SK-MEL-5 (cell line): ENCODE data around the gene FBXL16. TPM values are rescaled to one million over a fixed set of nuclear protein-coding genes. Genes with fewer than 3 reads are reported as not detected.

Experiments used
- DNase-seq: peaks from one replicate; pipeline ENCODE4 v3.0.0-alpha.2; 2016; ENCODE audit warnings: low read depth, low spot score
- in situ Hi-C: cut with HindIII; loops from 2 replicates; pipeline ENCODE4 v1.10.0; 2016; ENCODE audit warnings: low sequenced_read_pairs, high pct_unique_total_duplicates, low pct_unique_long_range_greater_than_20kb
- total RNA-seq: library from RNA; depleted of rRNA; stranded (reverse); fragments of >200 nt; shearing (Covaris generic); gene quantifications from 2 replicates; pipeline ENCODE4 v1.2.3, GENCODE V29; 2014

Gene FBXL16
- total RNA-seq, 1 experiment from 2014 or later: 7.3 TPM

- in situ Hi-C loops: no loop called here
- no peak for DNase-seq
Measured at GRCh38 chr16:739560-740458, 34.2 kb upstream of the FBXL16 start.

DNA sequence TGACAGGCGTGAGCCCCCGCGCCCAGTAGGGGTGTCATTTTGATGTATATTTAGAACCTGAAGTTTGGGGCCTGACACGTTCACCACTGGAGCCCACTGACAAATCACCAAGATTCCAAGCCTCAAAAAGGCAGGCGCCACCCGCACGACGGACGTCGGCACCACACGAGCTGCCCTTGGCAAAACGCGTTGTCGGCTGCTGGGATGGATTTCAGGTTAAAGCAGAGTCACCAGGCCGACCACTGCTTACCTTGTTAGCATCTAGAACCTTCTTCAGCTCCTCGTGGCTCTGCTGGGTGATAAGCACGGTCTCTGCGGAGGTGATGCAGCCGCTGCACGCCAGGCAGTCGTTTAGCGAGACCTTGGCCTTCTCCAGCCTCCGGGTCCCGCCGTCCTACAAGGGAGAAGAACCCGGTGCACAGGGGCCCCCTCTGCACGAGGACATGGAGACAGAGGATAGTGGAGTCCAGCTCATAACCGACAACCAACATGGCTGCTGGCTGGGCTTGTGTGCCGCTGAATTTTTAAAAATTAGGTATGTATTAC lies 31.4 kb upstream of the FBXL16 start:
- no peak for DNase-seq
- in situ Hi-C loops: no loop called here

DNA sequence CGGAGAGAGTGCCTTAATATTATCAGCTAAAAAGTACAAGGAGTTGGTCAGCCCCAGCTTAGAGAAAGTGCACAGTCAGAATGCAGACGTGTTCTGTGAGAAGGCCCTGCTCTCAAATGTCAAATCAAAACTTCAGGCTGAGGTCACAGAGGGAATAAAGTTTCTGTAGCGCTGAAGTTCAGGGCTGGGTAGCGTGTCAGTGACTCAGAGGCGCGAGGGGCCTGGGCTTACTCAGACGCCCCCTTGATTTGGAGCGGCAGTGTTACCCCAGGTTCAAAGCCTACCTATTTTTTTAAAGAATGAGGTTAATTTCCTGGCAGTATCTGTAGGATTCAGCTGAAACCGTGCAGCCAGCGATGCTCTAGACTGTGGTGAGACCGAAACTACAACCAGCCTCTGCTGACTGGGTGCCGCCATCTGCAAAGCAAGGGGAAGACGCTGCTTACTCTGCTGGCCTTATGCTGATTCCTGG lies 30.4 kb upstream of the FBXL16 start:
- in situ Hi-C loops: no loop called here
- no peak for DNase-seq

DNA sequence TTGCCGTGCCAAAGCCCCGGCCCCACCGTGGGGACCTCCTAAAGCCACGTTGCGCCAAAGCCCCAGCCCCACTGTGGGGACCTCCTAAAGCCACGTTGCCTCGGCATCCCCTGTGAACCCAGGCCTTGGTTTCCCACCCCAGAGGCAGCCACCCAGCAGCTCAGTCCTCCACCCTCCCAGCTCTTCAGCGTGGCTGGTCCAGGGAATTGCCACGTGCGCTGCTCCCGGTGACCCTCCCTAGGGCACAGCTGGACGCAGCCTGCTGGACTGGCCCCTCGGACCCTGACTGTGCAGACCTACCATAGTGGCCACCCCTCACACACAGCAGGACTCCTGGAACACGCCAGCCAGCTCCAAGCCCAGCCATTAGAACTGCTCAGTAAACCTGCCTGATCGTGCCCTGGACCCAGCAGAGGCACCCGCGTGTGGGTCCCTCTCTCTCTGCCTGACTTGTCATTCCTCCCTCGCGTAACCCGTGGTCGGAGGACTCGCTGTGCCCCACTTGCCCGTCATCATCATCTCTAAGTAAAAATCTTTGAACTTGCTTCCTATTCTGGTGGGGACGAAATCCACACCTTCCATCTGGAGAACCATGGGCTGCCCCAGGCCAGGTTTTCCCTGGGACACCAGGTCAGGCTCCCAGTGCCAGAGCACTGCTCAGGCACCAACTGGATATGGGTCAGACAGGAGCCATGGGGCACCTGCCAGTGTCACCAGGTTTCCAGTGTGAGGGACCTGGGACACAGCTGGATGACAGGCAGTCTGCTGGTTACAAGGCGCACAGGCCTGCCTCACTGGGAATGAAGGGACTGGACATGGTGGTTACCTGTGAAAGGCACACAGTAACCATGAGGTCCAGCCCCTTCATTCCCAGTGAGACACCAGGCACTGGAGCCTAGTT lies 29.6 kb upstream of the FBXL16 start:
- in situ Hi-C loops: no loop called here
- no peak for DNase-seq

GRCh38 chr16:734208-734980 lies 28.8 kb upstream of the FBXL16 start:
- in situ Hi-C loops: no loop called here

DNA sequence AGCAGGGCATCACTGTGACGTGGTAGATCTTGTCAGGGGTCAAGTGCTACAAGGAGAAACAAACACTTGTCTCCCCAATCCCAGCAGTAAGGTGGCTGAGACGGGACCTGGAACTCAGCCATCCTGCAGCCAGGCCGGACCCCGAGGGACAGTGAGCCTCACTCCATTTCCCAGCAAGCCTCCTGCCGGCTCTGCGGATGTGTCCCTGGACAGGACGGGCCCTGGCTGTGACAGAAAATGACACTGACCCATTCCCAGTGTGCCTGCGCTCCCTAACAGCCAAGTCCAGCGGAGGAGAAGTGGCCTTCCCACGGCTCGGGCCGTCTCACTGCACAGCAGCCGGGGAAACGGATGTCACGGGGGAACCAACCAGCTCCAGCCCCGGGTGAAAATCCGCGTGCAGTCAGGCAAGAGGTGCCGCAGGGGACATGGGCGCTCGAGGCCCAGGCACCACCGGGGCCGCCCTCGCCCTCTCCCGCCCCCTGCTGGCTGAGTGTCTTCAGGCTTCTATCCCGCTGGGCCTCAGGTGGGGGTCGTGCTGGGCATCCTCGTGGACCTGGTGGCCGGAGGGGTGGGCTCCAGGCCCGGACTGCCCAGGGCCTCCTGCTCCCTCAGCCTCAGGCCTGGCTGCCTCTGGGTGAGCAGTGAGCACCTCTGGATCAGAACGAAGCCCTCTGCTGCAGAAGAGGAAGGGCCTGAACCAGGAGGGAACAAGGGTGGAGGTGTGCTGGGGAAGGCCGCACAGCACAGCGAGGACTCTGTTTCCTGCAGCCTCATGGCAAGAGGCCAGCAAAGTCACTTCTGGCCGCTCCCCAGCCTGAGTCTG lies 28.0 kb upstream of the FBXL16 start:
- in situ Hi-C loops: no loop called here
- DNase-seq: peak; percentile 49

More at GRCh38 chr16:734208-734980, 28.8 kb upstream of the FBXL16 start:
- no peak for DNase-seq

DNA sequence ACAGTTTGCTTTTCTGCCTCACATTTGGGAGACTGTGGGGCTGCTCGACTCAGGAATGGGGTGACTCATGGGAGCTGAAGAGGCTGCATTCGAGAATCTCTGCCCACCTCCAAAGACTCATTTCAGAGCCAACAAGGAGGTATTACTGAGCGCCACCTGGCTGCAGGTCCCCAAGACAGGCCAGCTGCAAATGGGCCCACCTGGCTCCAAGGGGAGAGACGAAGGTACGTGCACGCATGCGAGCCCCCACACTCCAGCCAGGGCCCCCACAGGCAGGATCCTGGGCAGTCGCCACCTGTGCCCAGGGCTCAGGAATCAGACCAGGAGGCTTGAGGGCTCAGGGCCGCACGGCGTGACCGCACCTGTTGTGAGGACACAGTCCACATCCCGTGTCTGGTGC lies 27.3 kb upstream of the FBXL16 start:
- DNase-seq: no peak
- in situ Hi-C loops: no loop called here

GRCh38 chr16:732332-732731 lies 26.7 kb upstream of the FBXL16 start:
- no peak for DNase-seq
- in situ Hi-C loops: no loop called here

DNA sequence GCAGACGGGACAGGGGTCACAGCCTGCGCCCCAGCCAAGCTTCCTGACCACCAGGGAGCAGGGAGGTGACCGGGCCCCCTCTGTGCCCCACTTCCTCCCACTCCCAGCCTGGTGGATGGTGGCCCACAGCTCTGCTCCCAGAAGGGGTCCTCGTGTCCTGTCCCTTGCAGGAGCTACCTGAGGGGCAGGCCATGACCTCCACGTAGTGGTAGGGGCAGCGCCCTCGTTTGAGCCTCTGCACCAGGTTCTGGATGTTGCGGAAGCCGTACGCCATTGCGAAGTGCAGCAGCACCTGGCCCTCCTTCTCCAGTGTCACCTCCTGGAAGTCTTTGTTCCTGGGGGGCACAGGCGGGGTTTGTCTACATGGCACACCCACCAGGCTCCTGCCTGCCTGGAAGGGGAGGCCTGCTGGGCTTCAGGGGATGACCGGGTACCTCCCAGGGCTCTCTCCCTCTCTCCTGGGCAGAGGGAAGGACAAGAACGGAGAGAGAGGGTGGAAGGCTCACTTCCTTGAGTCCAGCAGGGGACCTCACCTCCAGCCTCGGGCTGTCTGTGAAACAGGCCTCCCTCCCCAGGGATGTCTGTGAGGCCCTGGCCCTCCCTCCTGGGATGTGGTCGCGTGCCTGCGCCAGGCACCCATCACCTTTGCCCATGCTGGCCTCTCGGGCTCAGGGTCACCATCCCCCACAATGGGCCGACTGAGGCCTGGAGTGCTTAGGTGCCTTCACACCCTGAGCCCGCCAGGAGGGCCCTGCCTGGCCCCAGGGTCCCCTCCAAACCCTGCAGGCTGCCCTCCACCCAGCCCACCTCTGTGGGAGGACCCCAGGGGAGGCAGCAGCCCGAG lies 25.3 kb upstream of the FBXL16 start:
- in situ Hi-C loops: no loop called here
- no peak for DNase-seq

GRCh38 chr16:729768-730665 lies 24.4 kb upstream of the FBXL16 start:
- in situ Hi-C loops: no loop called here
- DNase-seq: no peak

- in situ Hi-C loops: no loop called here
- DNase-seq: no peak
Measured at GRCh38 chr16:728890-729744, 23.5 kb upstream of the FBXL16 start.

DNA sequence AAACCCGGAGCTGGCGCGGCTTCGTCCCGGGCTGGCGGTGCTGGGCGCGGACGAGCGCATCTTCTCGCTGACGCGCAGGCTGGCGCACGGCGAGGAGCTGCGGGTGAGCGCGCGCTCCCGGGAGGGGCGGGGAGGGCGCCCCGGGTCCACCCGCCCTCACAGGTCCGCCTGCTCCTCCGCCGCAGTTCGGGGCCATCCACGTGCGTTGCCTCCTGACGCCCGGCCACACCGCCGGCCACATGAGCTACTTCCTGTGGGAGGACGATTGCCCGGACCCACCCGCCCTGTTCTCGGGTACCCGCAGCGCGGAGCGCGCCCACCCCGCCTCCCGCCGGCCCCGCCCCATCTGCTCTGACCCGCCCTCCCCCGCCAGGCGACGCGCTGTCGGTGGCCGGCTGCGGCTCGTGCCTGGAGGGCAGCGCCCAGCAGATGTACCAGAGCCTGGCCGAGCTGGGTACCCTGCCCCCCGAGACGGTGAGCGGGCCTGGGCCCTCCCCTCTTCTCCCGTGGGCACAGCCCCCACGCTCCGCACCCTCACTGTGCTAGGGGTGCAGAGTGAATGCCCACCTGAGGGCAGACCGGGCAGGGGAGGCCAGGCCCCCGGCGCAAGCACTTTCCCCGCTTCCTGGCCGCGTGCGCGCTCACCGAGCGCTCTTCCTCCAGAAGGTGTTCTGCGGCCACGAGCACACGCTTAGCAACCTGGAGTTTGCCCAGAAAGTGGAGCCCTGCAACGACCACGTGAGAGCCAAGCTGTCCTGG lies 22.7 kb upstream of the FBXL16 start:
- in situ Hi-C loops: no loop called here
- DNase-seq: peak; percentile 91

- no peak for DNase-seq
- in situ Hi-C loops: no loop called here
Measured at GRCh38 chr16:727291-727977, 21.8 kb upstream of the FBXL16 start.
